Stimulated activated naive CD4-positive, alpha-beta T cell treated with Interleukin-2 at 50 U/mL for 16 hours (primary cell): Measurements from ENCODE around the gene SIGLEC8.
"Not testable (repeated sequence)": the region's sequence is repeated elsewhere in the genome, so short reads cannot be mapped to it uniquely, and the experiment has no call there.

Experiments used
- DNase-seq: peaks from one replicate; lab custom pipeline; 2025; lab: John Stamatoyannopoulos, UW

Gene SIGLEC8

GRCh38 chr19:51473009-51473707, 14.9 kb upstream of the SIGLEC8 start:
- peak; percentile 73 for DNase-seq

- no peak for DNase-seq
Measured at GRCh38 chr19:51472607-51473006, 14.4 kb upstream of the SIGLEC8 start.

- DNase-seq = no peak
Measured at GRCh38 chr19:51471527-51471926, 13.3 kb upstream of the SIGLEC8 start.

GRCh38 chr19:51470966-51471365, 12.7 kb upstream of the SIGLEC8 start:
- no peak for DNase-seq

GRCh38 chr19:51469629-51470028, 11.4 kb upstream of the SIGLEC8 start:
- DNase-seq = no peak

GRCh38 chr19:51469162-51469561, 10.9 kb upstream of the SIGLEC8 start:
- DNase-seq = no peak

- DNase-seq = no peak
Measured at GRCh38 chr19:51468545-51468920, 10.3 kb upstream of the SIGLEC8 start.

- DNase-seq = no peak
Measured at GRCh38 chr19:51467864-51468544, 9.8 kb upstream of the SIGLEC8 start.

GRCh38 chr19:51466723-51467122, 8.5 kb upstream of the SIGLEC8 start:
- no peak for DNase-seq

GRCh38 chr19:51463976-51464581, 5.8 kb upstream of the SIGLEC8 start:
- not testable (repeated sequence) for DNase-seq

GRCh38 chr19:51462681-51463080, 4.4 kb upstream of the SIGLEC8 start:
- DNase-seq = no peak

GRCh38 chr19:51462276-51462675, 4.0 kb upstream of the SIGLEC8 start:
- no peak for DNase-seq

GRCh38 chr19:51461723-51462161, 3.5 kb upstream of the SIGLEC8 start:
- DNase-seq = no peak

GRCh38 chr19:51460164-51460992, 2.1 kb upstream of the SIGLEC8 start:
- no peak for DNase-seq

- DNase-seq = no peak
Measured at GRCh38 chr19:51458899-51459505, 748 bp upstream of the SIGLEC8 start.

- DNase-seq = no peak
Measured at GRCh38 chr19:51457351-51458013, 772 bp downstream of the SIGLEC8 start.

GRCh38 chr19:51456541-51457290, 1.5 kb downstream of the SIGLEC8 start:
- DNase-seq = no peak

GRCh38 chr19:51450730-51451307, 7.4 kb downstream of the SIGLEC8 start:
- DNase-seq = peak; percentile 34

- DNase-seq = peak; percentile 42
Measured at GRCh38 chr19:51448411-51449016, 9.7 kb downstream of the SIGLEC8 start.

- no peak for DNase-seq
Measured at GRCh38 chr19:51448011-51448410, 10.2 kb downstream of the SIGLEC8 start.
